Mononuclear cell (primary cell): Measurements from ENCODE around the gene CORO1C. TPM values are rescaled to one million over a fixed set of nuclear protein-coding genes. Genes with fewer than 3 reads are reported as not detected.

Source experiments
- H3K27me3 ChIP-seq: 2 replicates; pipeline ENCODE4 v1.6.0; 2011; ENCODE audit warnings: low read length, control low read depth; ENCODE audit not compliant: insufficient read depth
- H3K4me1 ChIP-seq: 2 replicates; pipeline ENCODE4 v1.5.1; 2011; ENCODE audit warnings: mild to moderate bottlenecking, low read length, control low read depth; ENCODE audit not compliant: insufficient read depth
- H3K4me3 ChIP-seq: 2 replicates; pipeline ENCODE4 v1.5.1; 2011; ENCODE audit warnings: mild to moderate bottlenecking, low read length, moderate library complexity
- H3K9me3 ChIP-seq: 2 replicates; pipeline ENCODE4 v1.5.1; 2011; ENCODE audit warnings: low read depth, mild to moderate bottlenecking, control low read depth, low read length
- total RNA-seq: library from RNA; depleted of rRNA; stranded (reverse); fragments of >200 nt; gene quantifications from one replicate; pipeline ENCODE4 v1.2.3, GENCODE V29; 2012

CORO1C gene
- total RNA-seq, 1 donor: 86.3 TPM

GRCh38 chr12:108722992-108723766, 8.1 kb downstream of the CORO1C start:
- no peak overlapping the region for H3K4me3 ChIP-seq
- no peaks in the 10 kb centered on the region for H3K27me3 ChIP-seq
- peaks cover 73% of the 10 kb centered on the region for H3K4me1 ChIP-seq
- no peaks in the 10 kb centered on the region for H3K9me3 ChIP-seq

GRCh38 chr12:108722463-108722862, 8.9 kb downstream of the CORO1C start:
- Histone ChIP-seq H3K27me3 (no peaks in the 10 kb centered on the region), H3K9me3 (no peaks in the 10 kb centered on the region), H3K4me1 (peaks cover 69% of the 10 kb centered on the region), H3K4me3 (no peak overlapping the region)

GRCh38 chr12:108721824-108722223, 9.5 kb downstream of the CORO1C start:
- no peaks in the 10 kb centered on the region for H3K27me3 ChIP-seq
- no peak overlapping the region for H3K4me3 ChIP-seq
- H3K4me1 ChIP-seq: peaks cover 62% of the 10 kb centered on the region
- H3K9me3 ChIP-seq: no peaks in the 10 kb centered on the region

GRCh38 chr12:108720757-108721514, 10.4 kb downstream of the CORO1C start:
- no peaks in the 10 kb centered on the region for H3K27me3 ChIP-seq
- peaks cover 54% of the 10 kb centered on the region for H3K4me1 ChIP-seq
- H3K9me3 ChIP-seq: no peaks in the 10 kb centered on the region
- H3K4me3 ChIP-seq: no peak overlapping the region

GRCh38 chr12:108717243-108717642, 14.1 kb downstream of the CORO1C start:
- Histone ChIP-seq H3K9me3 (no peaks in the 10 kb centered on the region), H3K4me3 (no peak overlapping the region), H3K27me3 (no peaks in the 10 kb centered on the region), H3K4me1 (peaks cover 45% of the 10 kb centered on the region)

GRCh38 chr12:108714866-108715265, 16.5 kb downstream of the CORO1C start:
- peaks cover 34% of the 10 kb centered on the region for H3K4me1 ChIP-seq
- no peak overlapping the region for H3K4me3 ChIP-seq
- no peaks in the 10 kb centered on the region for H3K9me3 ChIP-seq
- H3K27me3 ChIP-seq: no peaks in the 10 kb centered on the region

- H3K4me1 ChIP-seq: peaks cover 38% of the 10 kb centered on the region
- no peak overlapping the region for H3K4me3 ChIP-seq
- no peaks in the 10 kb centered on the region for H3K27me3 ChIP-seq
- no peaks in the 10 kb centered on the region for H3K9me3 ChIP-seq
Measured at GRCh38 chr12:108713471-108713870, 17.8 kb downstream of the CORO1C start.

- no peaks in the 10 kb centered on the region for H3K27me3 ChIP-seq
- peaks cover 38% of the 10 kb centered on the region for H3K4me1 ChIP-seq
- no peak overlapping the region for H3K4me3 ChIP-seq
- no peaks in the 10 kb centered on the region for H3K9me3 ChIP-seq
Measured at GRCh38 chr12:108712925-108713203, 18.5 kb downstream of the CORO1C start.

- Histone ChIP-seq H3K4me3 (no peak overlapping the region), H3K4me1 (peaks cover 38% of the 10 kb centered on the region), H3K9me3 (no peaks in the 10 kb centered on the region), H3K27me3 (no peaks in the 10 kb centered on the region)
Measured at GRCh38 chr12:108712165-108712924, 19.0 kb downstream of the CORO1C start.

- no peaks in the 10 kb centered on the region for H3K9me3 ChIP-seq
- peaks cover 38% of the 10 kb centered on the region for H3K4me1 ChIP-seq
- no peak overlapping the region for H3K4me3 ChIP-seq
- H3K27me3 ChIP-seq: no peaks in the 10 kb centered on the region
Measured at GRCh38 chr12:108711489-108712164, 19.7 kb downstream of the CORO1C start.

- Histone ChIP-seq H3K4me1 (peaks cover 42% of the 10 kb centered on the region), H3K27me3 (no peaks in the 10 kb centered on the region), H3K4me3 (no peak overlapping the region), H3K9me3 (no peaks in the 10 kb centered on the region)
Measured at GRCh38 chr12:108709697-108710096, 21.6 kb downstream of the CORO1C start.

GRCh38 chr12:108704527-108704926, 26.8 kb downstream of the CORO1C start:
- no peak overlapping the region for H3K4me3 ChIP-seq
- no peaks in the 10 kb centered on the region for H3K27me3 ChIP-seq
- peaks cover 30% of the 10 kb centered on the region for H3K4me1 ChIP-seq
- H3K9me3 ChIP-seq: no peaks in the 10 kb centered on the region

GRCh38 chr12:108702595-108703320, 28.6 kb downstream of the CORO1C start:
- Histone ChIP-seq H3K4me3 (no peak overlapping the region), H3K9me3 (no peaks in the 10 kb centered on the region), H3K27me3 (no peaks in the 10 kb centered on the region), H3K4me1 (peaks cover 25% of the 10 kb centered on the region)

- Histone ChIP-seq H3K9me3 (no peaks in the 10 kb centered on the region), H3K4me1 (peaks cover 26% of the 10 kb centered on the region), H3K4me3 (no peak overlapping the region), H3K27me3 (no peaks in the 10 kb centered on the region)
Measured at GRCh38 chr12:108701779-108702441, 29.4 kb downstream of the CORO1C start.
